B cell (primary cell): ENCODE measurements around the gene COX7A1. TPM values are rescaled to one million over a fixed set of nuclear protein-coding genes. Genes with fewer than 3 reads are reported as not detected.
"Not testable (repeated sequence)": the region's sequence is repeated elsewhere in the genome, so short reads cannot be mapped to it uniquely, and the experiment has no call there.

Experiments used
- ATAC-seq: fragments of 200-7000 bp; cut with Tn5 transposase; one replicate; pipeline ENCODE4 v1.10.0; 2021; ENCODE audit warnings: low read depth, mild to moderate bottlenecking, moderate number of reproducible peaks, moderate library complexity
- CTCF ChIA-PET: fragments of 350-600 bp; sonication (Branson Sonifier 250); formaldehyde crosslinking; loops from one replicate; lab custom pipeline; 2021; ENCODE audit warnings: antibody characterized with exemption, inconsistent platforms; lab: Charles Lee
- POLR2A ChIA-PET: fragments of 350-600 bp; sonication (Branson Sonifier 250); formaldehyde crosslinking; loops from one replicate; lab custom pipeline; 2021; ENCODE audit warnings: antibody characterized with exemption; lab: Charles Lee
- DNase-seq: peaks from one replicate; pipeline ENCODE4 v3.0.0; 2013
- H2AFZ ChIP-seq: 2 replicates; pipeline ENCODE4 v1.6.1; 2012; ENCODE audit warnings: mild to moderate bottlenecking, low read depth, low read length; ENCODE audit not compliant: insufficient read depth, poor library complexity, severe bottlenecking
- H3K27ac ChIP-seq, 2 donors: 1 replicate in 1 of 2; 2 replicates in 1 of 2; pipeline ENCODE4 v1.5.1; 2012 to 2013; ENCODE audit warnings: low read length in 2 of 2, mild to moderate bottlenecking in 2 of 2, moderate library complexity in 1 of 2
- H3K27me3 ChIP-seq, 4 experiments: fragments of 200-600 bp in 1 of 4; sonication (generic) in 1 of 4; replicated peaks in 1 of 4; 1 replicate in 2 of 4; 2 replicates in 2 of 4; pipeline versions ENCODE4 v1.6.1 to v1.7.0; 2013 to 2016; ENCODE audit warnings: low read length in 3 of 4, mild to moderate bottlenecking in 2 of 4, mixed read lengths in 1 of 4, moderate library complexity in 1 of 4; ENCODE audit not compliant: insufficient read depth in 4 of 4, control insufficient read depth in 3 of 4; ENCODE audit errors: control extremely low read depth in 1 of 4
- H3K36me3 ChIP-seq, 2 experiments: replicated peaks in 1 of 2; 1 replicate in 1 of 2; 2 replicates in 1 of 2; pipeline versions ENCODE4 v1.6.1 to v1.7.1; 2013; ENCODE audit warnings: low read length in 1 of 2; ENCODE audit not compliant: insufficient read depth in 2 of 2, control insufficient read depth in 1 of 2; ENCODE audit errors: control extremely low read depth in 1 of 2, extremely low read depth in 1 of 2
- H3K4me1 ChIP-seq, 2 donors: fragments of 200-600 bp in 1 of 2; sonication (generic) in 1 of 2; 1 replicate in 1 of 2; 2 replicates in 1 of 2; pipeline versions ENCODE4 v1.5.1 to v1.6.1; 2013 to 2017; ENCODE audit warnings: low read length in 2 of 2; ENCODE audit not compliant: control insufficient read depth in 2 of 2, insufficient read depth in 2 of 2
- H3K4me2 ChIP-seq: replicated peaks from 2 replicates; pipeline ENCODE3; 2012; ENCODE audit warnings: mild to moderate bottlenecking, low read depth, low read length; ENCODE audit not compliant: poor library complexity, severe bottlenecking
- H3K4me3 ChIP-seq, 5 experiments: fragments of 200-600 bp in 1 of 5; sonication (generic) in 1 of 5; 1 replicate in 3 of 5; 2 replicates in 2 of 5; pipeline versions ENCODE4 v1.5.1 to v1.7.0; 2011 to 2016; ENCODE audit warnings: low read length in 4 of 5, mild to moderate bottlenecking in 4 of 5, low read depth in 2 of 5, control low read depth in 1 of 5, moderate library complexity in 1 of 5; ENCODE audit not compliant: insufficient read depth in 1 of 5; ENCODE audit errors: control extremely low read depth in 1 of 5, extremely low read depth in 1 of 5
- H3K79me2 ChIP-seq: fragments of 200-600 bp; sonication (generic); one replicate; pipeline ENCODE4 v1.6.0; 2016; ENCODE audit warnings: low read length; ENCODE audit not compliant: control insufficient read depth, insufficient read depth
- H3K9ac ChIP-seq: fragments of 200-600 bp; sonication (generic); 2 replicates; pipeline ENCODE4 v1.6.1; 2017; ENCODE audit warnings: mild to moderate bottlenecking, low read length, moderate library complexity
- H3K9me3 ChIP-seq, 3 donors: one replicate each; pipeline versions ENCODE4 v1.6.1 to v1.7.1; 2013; ENCODE audit warnings: low read length in 2 of 3; ENCODE audit not compliant: control insufficient read depth in 2 of 3, insufficient read depth in 1 of 3; ENCODE audit errors: control extremely low read depth in 1 of 3
- H4K20me1 ChIP-seq: 2 replicates; pipeline ENCODE4 v1.6.0; 2012; ENCODE audit warnings: mild to moderate bottlenecking, low read length; ENCODE audit not compliant: insufficient read depth, control insufficient read depth, poor library complexity, severe bottlenecking
- H3K27ac Mint-ChIP-seq: one replicate; pipeline ENCODE4 v1.8.0; 2021; ENCODE audit warnings: mixed read lengths
- H3K27me3 Mint-ChIP-seq: one replicate; pipeline ENCODE4 v1.8.0; 2021; ENCODE audit warnings: mixed read lengths
- H3K4me1 Mint-ChIP-seq: one replicate; pipeline ENCODE4 v1.8.0; 2021; ENCODE audit warnings: mixed read lengths
- H3K4me3 Mint-ChIP-seq: one replicate; pipeline ENCODE4 v1.8.0; 2021; ENCODE audit warnings: mixed read lengths
- H3K9me3 Mint-ChIP-seq: one replicate; pipeline ENCODE4 v1.8.0; 2022; ENCODE audit warnings: mixed read lengths; ENCODE audit not compliant: insufficient read depth
- EZH2 ChIP-seq: IDR thresholded peaks from 2 replicates; pipeline ENCODE4 v1.6.1; 2012; ENCODE audit warnings: borderline replicate concordance, low read depth, mild to moderate bottlenecking, moderate library complexity, low read length; ENCODE audit not compliant: insufficient read depth, poor library complexity, severe bottlenecking
- WGBS: methylation state at CpG from one replicate; pipeline ENCODE4 v1.1.5; 2013; ENCODE audit warnings: missing lambda C conversion rate; ENCODE audit not compliant: insufficient coverage; 5-methylcytosine and 5-hydroxymethylcytosine counted together
- intact Hi-C: fragments of 100-400 bp; cut with micrococcal nuclease; formaldehyde crosslinking; loops from one replicate; pipeline ENCODE4 v1.10.0; 2022
- polyA plus RNA-seq: library from polyadenylated mRNA; depleted of rRNA; stranded (reverse); fragments of >200 nt; gene quantifications from 2 replicates; pipeline ENCODE4 v1.2.3, GENCODE V29; 2012
- total RNA-seq, 2 donors: library from RNA; stranded (reverse); fragments of 120-200 nt in 1 of 2; gene quantifications; 1 replicate in 1 of 2; 2 replicates in 1 of 2; pipeline versions ENCODE4 v1.2.3 to v1.2.4, GENCODE V29; 2013 to 2022
- TF ChIP-seq, protein P1 (sequence below): fragments of 200-600 bp; IDR thresholded peaks from one replicate; pipeline ENCODE4 v1.8.0; 2022; ENCODE audit warnings: antibody characterized with exemption, mild to moderate bottlenecking

Gene COX7A1
- total and polyA plus RNA-seq, 2 donors (not counting 1 experiment from before 2014, with no cell fraction given) = not detected

DNA sequence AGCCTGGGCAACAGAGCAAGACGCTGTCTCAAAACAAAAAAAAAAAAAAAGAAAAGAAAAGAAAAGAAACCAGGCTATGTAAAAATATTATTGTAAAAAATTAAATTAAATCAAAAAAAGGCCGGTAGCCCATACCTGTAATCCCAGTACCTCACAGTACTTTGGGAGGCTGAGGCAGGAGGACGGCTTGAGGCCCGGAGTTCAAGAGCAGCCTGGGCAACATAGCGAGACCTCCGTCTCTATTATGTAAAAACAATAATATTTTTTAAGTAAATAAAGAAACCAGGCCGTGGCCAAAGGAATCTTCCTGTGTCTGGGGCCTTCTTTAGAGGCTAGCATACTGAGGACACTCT, 13.2 kb downstream of the COX7A1 start:
- H3K27me3 ChIP-seq = no peaks in the 10 kb centered on the region
- H3K4me1 Mint-ChIP-seq = peaks cover 15% of the 10 kb centered on the region
- H3K4me3 Mint-ChIP-seq = peak overlapping the region; percentile 96
- H3K27ac Mint-ChIP-seq = peak overlapping the region; percentile 94
- H3K4me2 ChIP-seq = peak overlapping the region; percentile 96
- H3K79me2 ChIP-seq = peaks cover 20% of the 10 kb centered on the region
- TF ChIP-seq, protein P1, sequence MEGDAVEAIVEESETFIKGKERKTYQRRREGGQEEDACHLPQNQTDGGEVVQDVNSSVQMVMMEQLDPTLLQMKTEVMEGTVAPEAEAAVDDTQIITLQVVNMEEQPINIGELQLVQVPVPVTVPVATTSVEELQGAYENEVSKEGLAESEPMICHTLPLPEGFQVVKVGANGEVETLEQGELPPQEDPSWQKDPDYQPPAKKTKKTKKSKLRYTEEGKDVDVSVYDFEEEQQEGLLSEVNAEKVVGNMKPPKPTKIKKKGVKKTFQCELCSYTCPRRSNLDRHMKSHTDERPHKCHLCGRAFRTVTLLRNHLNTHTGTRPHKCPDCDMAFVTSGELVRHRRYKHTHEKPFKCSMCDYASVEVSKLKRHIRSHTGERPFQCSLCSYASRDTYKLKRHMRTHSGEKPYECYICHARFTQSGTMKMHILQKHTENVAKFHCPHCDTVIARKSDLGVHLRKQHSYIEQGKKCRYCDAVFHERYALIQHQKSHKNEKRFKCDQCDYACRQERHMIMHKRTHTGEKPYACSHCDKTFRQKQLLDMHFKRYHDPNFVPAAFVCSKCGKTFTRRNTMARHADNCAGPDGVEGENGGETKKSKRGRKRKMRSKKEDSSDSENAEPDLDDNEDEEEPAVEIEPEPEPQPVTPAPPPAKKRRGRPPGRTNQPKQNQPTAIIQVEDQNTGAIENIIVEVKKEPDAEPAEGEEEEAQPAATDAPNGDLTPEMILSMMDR = no peak
- no peak for TF ChIP-seq EZH2
- DNase-seq (no peak), ATAC-seq (no peak)
- peaks cover 0 to 10% of the 10 kb centered on the region in 2 experiments for H3K36me3 ChIP-seq
- peak overlapping the region; percentile 92 for H2AFZ ChIP-seq
- H3K9me3 Mint-ChIP-seq = no peaks in the 10 kb centered on the region
- POLR2A ChIA-PET = interaction anchor here (0.6 to 3.9 kb wide), 5 partner anchors 11 to 1367 kb away, joined by 4 to 33 read pairs (median 6); partner anchors contain the start of genes POLR2I, TBCB and THAP8
- no CpG with 5 or more reads among the region's 7 CpGs for WGBS
- no peaks in the 10 kb centered on the region for H3K27me3 Mint-ChIP-seq
- CTCF ChIA-PET = interaction anchor here (0.8 to 5.6 kb wide), 4 partner anchors 11 to 31 kb away, joined by 3 to 49 read pairs (median 7); no protein-coding TSS in a partner anchor
- H3K4me3 ChIP-seq = peak overlapping the region; percentile 58 to 99 (median 89)
- H3K4me1 ChIP-seq = peaks cover 4 to 14% of the 10 kb centered on the region in 2 donors
- H3K27ac ChIP-seq = peak overlapping the region; percentile 81 to 85
- H3K9ac ChIP-seq = peak overlapping the region; percentile 86
- intact Hi-C loops = loop anchor here (1.0 kb wide), 2 partner anchors 11 to 75 kb away; partner anchors contain the start of gene ZNF565
- peaks cover 19% of the 10 kb centered on the region for H4K20me1 ChIP-seq
- peaks cover 0 to 5% (median 0%) of the 10 kb centered on the region in 3 donors for H3K9me3 ChIP-seq

DNA sequence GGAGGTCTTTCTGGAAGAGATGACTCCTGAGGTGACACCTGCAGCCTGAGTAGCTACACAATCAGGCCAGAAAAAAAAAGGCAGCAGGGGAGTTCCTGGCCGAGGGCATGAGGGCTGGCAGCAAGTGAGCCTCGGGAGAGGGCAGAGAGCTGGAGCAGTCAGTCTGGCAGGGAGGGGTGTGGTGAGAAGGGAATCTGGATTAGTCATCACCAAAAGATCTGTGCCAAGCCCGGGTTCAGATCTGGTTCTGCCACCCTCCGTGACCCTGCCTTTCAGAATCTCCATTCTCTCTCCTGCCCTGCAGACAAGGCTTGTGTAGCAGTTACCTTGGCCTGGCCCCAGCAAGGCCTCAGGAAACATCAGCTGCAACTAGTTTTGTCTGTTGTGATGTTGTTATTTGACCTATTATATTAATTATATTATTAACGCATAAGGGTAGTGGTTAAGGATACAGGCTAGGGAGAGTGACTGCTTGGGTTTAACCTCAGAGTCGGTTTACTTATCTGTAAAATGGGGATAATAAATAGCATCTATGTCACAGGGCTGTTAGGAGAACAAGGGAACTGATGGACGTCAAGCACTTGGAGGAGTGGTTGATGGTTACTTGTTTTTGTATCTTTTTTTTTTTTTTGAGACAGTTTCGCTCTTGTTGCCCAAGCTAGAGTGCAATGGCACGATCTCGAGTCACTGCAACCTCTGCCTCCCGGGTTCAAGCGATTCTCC, 15.1 kb downstream of the COX7A1 start:
- no peaks in the 10 kb centered on the region for H3K27me3 ChIP-seq
- H3K27me3 Mint-ChIP-seq = no peaks in the 10 kb centered on the region
- no peak overlapping the region for H2AFZ ChIP-seq
- no peak for ATAC-seq
- no peak overlapping the region for H3K4me3 ChIP-seq
- 85% methylated on average over 7 of the region's 12 CpGs for WGBS
- intact Hi-C loops = no loop called here
- H3K27ac Mint-ChIP-seq = no peak overlapping the region
- H3K27ac ChIP-seq = no peak overlapping the region
- H3K4me1 Mint-ChIP-seq = peaks cover 13% of the 10 kb centered on the region
- H3K4me2 ChIP-seq = no peak overlapping the region
- no peaks in the 10 kb centered on the region for H3K36me3 ChIP-seq
- no peak for DNase-seq
- H3K4me1 ChIP-seq = peaks cover 4 to 14% of the 10 kb centered on the region in 2 donors
- H4K20me1 ChIP-seq = peaks cover 10% of the 10 kb centered on the region
- H3K9ac ChIP-seq = no peak overlapping the region
- no peak for TF ChIP-seq EZH2
- TF ChIP-seq, protein P1 = no peak
- no peak overlapping the region for H3K4me3 Mint-ChIP-seq
- peaks cover 0 to 5% (median 0%) of the 10 kb centered on the region in 3 donors for H3K9me3 ChIP-seq
- POLR2A ChIA-PET = interaction anchor here (0.6 to 3.9 kb wide), 2 partner anchors 9 to 205 kb away, joined by 5 to 33 read pairs; no protein-coding TSS in a partner anchor
- CTCF ChIA-PET = interaction anchor here (0.8 to 5.6 kb wide), 2 partner anchors 9 to 32 kb away, joined by 3 to 49 read pairs; no protein-coding TSS in a partner anchor
- H3K9me3 Mint-ChIP-seq = no peaks in the 10 kb centered on the region
- peaks cover 20% of the 10 kb centered on the region for H3K79me2 ChIP-seq

DNA sequence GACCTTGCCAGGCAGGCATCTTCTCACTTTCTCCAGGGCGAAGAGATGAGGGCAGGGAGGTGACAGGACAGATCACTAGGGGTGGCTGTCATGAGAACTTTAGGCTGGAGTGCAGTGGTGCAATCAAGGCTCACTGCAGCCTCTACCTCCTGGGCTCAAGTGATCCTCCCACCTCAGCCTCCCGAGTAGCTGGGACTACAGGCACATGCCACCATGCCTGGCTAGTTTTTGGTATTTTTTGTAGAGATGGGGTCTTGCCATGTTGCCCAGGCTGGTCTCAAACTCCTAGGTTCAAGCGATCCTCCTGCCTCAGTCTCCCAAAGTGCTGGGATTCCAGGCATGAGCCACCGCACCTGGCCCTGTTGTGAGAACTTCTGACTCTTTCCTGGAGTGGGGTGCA, 17.4 kb downstream of the COX7A1 start:
- peaks cover 0 to 18% of the 10 kb centered on the region in 2 donors for H3K4me1 ChIP-seq
- H3K4me1 Mint-ChIP-seq, H3K9me3 Mint-ChIP-seq, H3K36me3 ChIP-seq, H3K9ac ChIP-seq, POLR2A ChIA-PET, H3K79me2 ChIP-seq, H2AFZ ChIP-seq, H3K9me3 ChIP-seq, ATAC-seq, DNase-seq, H4K20me1 ChIP-seq, H3K4me3 Mint-ChIP-seq, intact Hi-C loops, H3K27me3 Mint-ChIP-seq, H3K4me3 ChIP-seq, H3K27ac Mint-ChIP-seq, CTCF ChIA-PET, H3K27ac ChIP-seq, H3K27me3 ChIP-seq, H3K4me2 ChIP-seq: not testable (repeated sequence)
- WGBS = 100% methylated on average over 2 of the region's 4 CpGs
